Osteoblast (primary cell): ENCODE data around the gene SMPD3. TPM values are rescaled to one million over a fixed set of nuclear protein-coding genes. Genes with fewer than 3 reads are reported as not detected.

Experiments used
- DNase-seq: peaks from one replicate; pipeline ENCODE4 v3.0.0; 2011; ENCODE audit warnings: low spot score, mixed read lengths; ENCODE audit not compliant: insufficient read length; ENCODE audit errors: missing footprints
- H2AFZ ChIP-seq: 2 replicates; pipeline ENCODE4 v1.6.0; 2011; ENCODE audit warnings: mild to moderate bottlenecking, low read length
- H3K27ac ChIP-seq: 2 replicates; pipeline ENCODE4 v1.5.1; 2011; ENCODE audit warnings: mild to moderate bottlenecking, low read depth, low read length, moderate library complexity
- H3K27me3 ChIP-seq: 2 replicates; pipeline ENCODE4 v1.6.0; 2012; ENCODE audit warnings: mild to moderate bottlenecking, control low read depth, inconsistent platforms, low read length, moderate library complexity; ENCODE audit not compliant: insufficient read depth
- H3K36me3 ChIP-seq: 2 replicates; pipeline ENCODE4 v1.5.1; 2011; ENCODE audit warnings: mild to moderate bottlenecking, low read length, control low read depth, moderate library complexity; ENCODE audit not compliant: insufficient read depth
- H3K4me1 ChIP-seq: 2 replicates; pipeline ENCODE4 v1.5.1; 2011; ENCODE audit warnings: mild to moderate bottlenecking, low read length, control low read depth, moderate library complexity; ENCODE audit not compliant: insufficient read depth
- H3K4me2 ChIP-seq: 2 replicates; pipeline ENCODE4 v1.6.0; 2011; ENCODE audit warnings: mild to moderate bottlenecking, low read length; ENCODE audit not compliant: insufficient read depth
- H3K4me3 ChIP-seq: fragments of 200-600 bp; sonication (generic); 3 replicates; pipeline ENCODE4 v1.5.1; 2012; ENCODE audit warnings: mild to moderate bottlenecking, low read length, inconsistent platforms; ENCODE audit not compliant: insufficient read depth
- H3K79me2 ChIP-seq: 2 replicates; pipeline ENCODE4 v1.6.0; 2012; ENCODE audit warnings: mild to moderate bottlenecking, low read length, control low read depth, inconsistent platforms; ENCODE audit not compliant: insufficient read depth
- H3K9me3 ChIP-seq: 2 replicates; pipeline ENCODE4 v1.5.1; 2011; ENCODE audit warnings: low read depth, low read length, control low read depth
- H4K20me1 ChIP-seq: 2 replicates; pipeline ENCODE4 v1.6.0; 2012; ENCODE audit warnings: mild to moderate bottlenecking, low read length, control low read depth; ENCODE audit not compliant: insufficient read depth
- total RNA-seq: library from RNA; depleted of rRNA; stranded (reverse); fragments of >200 nt; gene quantifications from 2 replicates; pipeline ENCODE4 v1.2.3, GENCODE V29; 2012
- TF ChIP-seq, protein P1 (sequence below): IDR thresholded peaks from 2 replicates; pipeline ENCODE4 v1.5.1; 2011; ENCODE audit warnings: mild to moderate bottlenecking, low read depth, low read length, moderate library complexity; ENCODE audit errors: extremely low read depth

The SMPD3 gene
- total RNA-seq, 1 donor = 0.72 TPM

GRCh38 chr16:68351991-68352431 is 96.3 kb downstream of the SMPD3 start:
- TF ChIP-seq, protein P1, sequence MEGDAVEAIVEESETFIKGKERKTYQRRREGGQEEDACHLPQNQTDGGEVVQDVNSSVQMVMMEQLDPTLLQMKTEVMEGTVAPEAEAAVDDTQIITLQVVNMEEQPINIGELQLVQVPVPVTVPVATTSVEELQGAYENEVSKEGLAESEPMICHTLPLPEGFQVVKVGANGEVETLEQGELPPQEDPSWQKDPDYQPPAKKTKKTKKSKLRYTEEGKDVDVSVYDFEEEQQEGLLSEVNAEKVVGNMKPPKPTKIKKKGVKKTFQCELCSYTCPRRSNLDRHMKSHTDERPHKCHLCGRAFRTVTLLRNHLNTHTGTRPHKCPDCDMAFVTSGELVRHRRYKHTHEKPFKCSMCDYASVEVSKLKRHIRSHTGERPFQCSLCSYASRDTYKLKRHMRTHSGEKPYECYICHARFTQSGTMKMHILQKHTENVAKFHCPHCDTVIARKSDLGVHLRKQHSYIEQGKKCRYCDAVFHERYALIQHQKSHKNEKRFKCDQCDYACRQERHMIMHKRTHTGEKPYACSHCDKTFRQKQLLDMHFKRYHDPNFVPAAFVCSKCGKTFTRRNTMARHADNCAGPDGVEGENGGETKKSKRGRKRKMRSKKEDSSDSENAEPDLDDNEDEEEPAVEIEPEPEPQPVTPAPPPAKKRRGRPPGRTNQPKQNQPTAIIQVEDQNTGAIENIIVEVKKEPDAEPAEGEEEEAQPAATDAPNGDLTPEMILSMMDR = no peak
- H3K4me1 ChIP-seq = no peaks in the 10 kb centered on the region
- H3K9me3 ChIP-seq = no peaks in the 10 kb centered on the region
- H4K20me1 ChIP-seq = peaks cover 7% of the 10 kb centered on the region
- H3K4me3 ChIP-seq = no peak overlapping the region
- no peak overlapping the region for H3K4me2 ChIP-seq
- H2AFZ ChIP-seq = no peak overlapping the region
- no peaks in the 10 kb centered on the region for H3K79me2 ChIP-seq
- DNase-seq = no peak
- no peaks in the 10 kb centered on the region for H3K27me3 ChIP-seq
- no peak overlapping the region for H3K27ac ChIP-seq
- peaks cover 66% of the 10 kb centered on the region for H3K36me3 ChIP-seq

DNA sequence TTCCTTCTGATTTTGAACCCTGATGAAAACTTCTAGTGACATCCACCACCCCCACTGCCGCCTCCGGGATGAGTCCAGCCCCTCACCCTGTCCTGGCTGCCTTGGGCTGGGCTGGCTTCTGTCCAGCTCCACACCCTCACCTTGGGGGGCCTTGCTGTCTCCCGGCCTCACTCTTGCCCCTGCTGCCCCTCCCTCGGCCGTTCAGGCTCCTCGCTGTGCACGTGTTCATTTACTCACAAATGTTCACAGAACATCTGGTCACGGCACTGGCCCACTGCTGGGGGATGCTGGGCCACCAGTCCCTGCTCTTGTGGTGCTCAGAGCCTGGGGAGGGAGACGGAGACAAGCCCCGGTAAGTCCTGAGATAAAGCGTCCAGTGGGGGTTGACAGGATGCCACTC is 96.8 kb downstream of the SMPD3 start:
- H2AFZ ChIP-seq = no peak overlapping the region
- no peaks in the 10 kb centered on the region for H3K27me3 ChIP-seq
- DNase-seq = peak; percentile 51
- H3K9me3 ChIP-seq = no peaks in the 10 kb centered on the region
- H3K36me3 ChIP-seq = peaks cover 68% of the 10 kb centered on the region
- no peak overlapping the region for H3K4me3 ChIP-seq
- H3K27ac ChIP-seq = no peak overlapping the region
- H4K20me1 ChIP-seq = peaks cover 7% of the 10 kb centered on the region
- H3K4me1 ChIP-seq = no peaks in the 10 kb centered on the region
- TF ChIP-seq, protein P1 = no peak
- no peak overlapping the region for H3K4me2 ChIP-seq
- H3K79me2 ChIP-seq = no peaks in the 10 kb centered on the region

GRCh38 chr16:68350813-68351350 is 97.4 kb downstream of the SMPD3 start:
- H4K20me1 ChIP-seq = peaks cover 7% of the 10 kb centered on the region
- DNase-seq = peak; percentile 76
- H3K27me3 ChIP-seq = no peaks in the 10 kb centered on the region
- H2AFZ ChIP-seq = no peak overlapping the region
- no peak overlapping the region for H3K4me2 ChIP-seq
- peaks cover 65% of the 10 kb centered on the region for H3K36me3 ChIP-seq
- TF ChIP-seq, protein P1 = no peak
- no peaks in the 10 kb centered on the region for H3K9me3 ChIP-seq
- H3K4me3 ChIP-seq = no peak overlapping the region
- H3K4me1 ChIP-seq = no peaks in the 10 kb centered on the region
- no peaks in the 10 kb centered on the region for H3K79me2 ChIP-seq
- no peak overlapping the region for H3K27ac ChIP-seq

DNA sequence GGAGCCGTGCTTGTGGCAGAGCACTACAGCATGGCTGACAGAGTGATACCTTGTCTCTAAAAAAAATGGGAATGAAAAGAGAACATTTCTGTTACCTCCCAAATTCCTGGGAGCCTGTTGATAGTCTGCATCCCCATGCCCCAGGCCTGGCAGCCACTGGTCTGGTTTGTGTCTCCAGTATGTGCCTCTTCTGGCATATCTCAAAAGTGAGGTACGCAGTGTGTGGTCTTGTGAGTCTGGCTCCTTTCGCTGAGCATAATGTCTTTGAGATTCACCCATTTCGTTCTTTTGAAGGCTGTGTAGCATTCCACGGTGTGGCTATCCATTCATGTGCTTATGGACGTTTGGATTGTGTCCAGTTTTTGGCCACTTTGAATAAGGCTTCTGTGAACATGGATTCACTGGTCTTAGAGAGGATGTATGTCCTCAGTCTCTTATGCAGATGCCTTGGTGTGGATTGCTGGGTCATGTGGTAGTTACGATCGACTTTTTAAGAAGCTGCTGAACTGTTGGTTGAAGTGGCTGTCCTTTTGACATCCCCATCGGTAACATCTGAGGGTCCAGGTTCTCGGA is 98.4 kb downstream of the SMPD3 start:
- Histone ChIP-seq H3K4me2 (no peak overlapping the region), H4K20me1 (peaks cover 7% of the 10 kb centered on the region), H2AFZ (no peak overlapping the region), H3K79me2 (no peaks in the 10 kb centered on the region), H3K27me3 (no peaks in the 10 kb centered on the region), H3K9me3 (no peaks in the 10 kb centered on the region), H3K36me3 (peaks cover 57% of the 10 kb centered on the region), H3K27ac (no peak overlapping the region), H3K4me1 (no peaks in the 10 kb centered on the region), H3K4me3 (no peak overlapping the region)
- TF ChIP-seq, protein P1 = no peak
- DNase-seq = no peak
